Thoracic aorta (tissue), 2 donors: ENCODE measurements around the gene IER3. TPM values are rescaled to one million over a fixed set of nuclear protein-coding genes. Genes with fewer than 3 reads are reported as not detected.

Source experiments
- ATAC-seq: fragments of 150-250 bp; one replicate; pipeline ENCODE4 v1.8.0; 2017; ENCODE audit warnings: low read depth; ENCODE audit not compliant: insufficient number of reproducible peaks, low FRiP score
- DNase-seq: peaks from one replicate; pipeline ENCODE4 v3.0.0-alpha.2; 2020; ENCODE audit warnings: low spot score
- H3K27ac ChIP-seq, 2 donors: fragments of 200-600 bp; sonication (generic); 1 replicate in 1 of 2; 2 replicates in 1 of 2; pipeline ENCODE4 v1.5.1; 2016; ENCODE audit warnings: mild to moderate bottlenecking in 2 of 2, moderate library complexity in 2 of 2
- H3K27me3 ChIP-seq: fragments of 200-600 bp; sonication (generic); replicated peaks from 2 replicates; pipeline ENCODE4 v1.6.0; 2016; ENCODE audit warnings: mild to moderate bottlenecking; ENCODE audit not compliant: insufficient read depth
- H3K36me3 ChIP-seq: fragments of 200-600 bp; sonication (generic); one replicate; pipeline ENCODE4 v1.5.1; 2016
- H3K4me1 ChIP-seq, 2 donors: fragments of 200-600 bp; sonication (generic); 1 replicate in 1 of 2; 2 replicates in 1 of 2; pipeline versions ENCODE4 v1.5.1 to v1.6.0; 2016; ENCODE audit warnings: low read depth in 2 of 2, mild to moderate bottlenecking in 1 of 2; ENCODE audit not compliant: control insufficient read depth in 1 of 2
- H3K4me3 ChIP-seq: fragments of 200-600 bp; sonication (generic); 2 replicates; pipeline ENCODE4 v1.5.1; 2016; ENCODE audit warnings: mild to moderate bottlenecking
- H3K9me3 ChIP-seq: fragments of 200-600 bp; sonication (generic); 2 replicates; pipeline ENCODE4 v1.5.1; 2016
- total RNA-seq, 2 donors: library from RNA; depleted of rRNA; stranded (reverse); fragments of >200 nt; gene quantifications; one replicate each; pipeline versions ENCODE4 v1.1.0 to v1.2.3, GENCODE V29; 2016
- TF ChIP-seq, protein P1 (sequence below): fragments of 200-600 bp; sonication (generic); IDR thresholded peaks from one replicate; pipeline ENCODE4 v1.5.1; 2019; ENCODE audit warnings: antibody characterized with exemption

IER3 gene
- total RNA-seq, 2 donors from 2014 or later = 43.5 to 43.8 TPM

DNA sequence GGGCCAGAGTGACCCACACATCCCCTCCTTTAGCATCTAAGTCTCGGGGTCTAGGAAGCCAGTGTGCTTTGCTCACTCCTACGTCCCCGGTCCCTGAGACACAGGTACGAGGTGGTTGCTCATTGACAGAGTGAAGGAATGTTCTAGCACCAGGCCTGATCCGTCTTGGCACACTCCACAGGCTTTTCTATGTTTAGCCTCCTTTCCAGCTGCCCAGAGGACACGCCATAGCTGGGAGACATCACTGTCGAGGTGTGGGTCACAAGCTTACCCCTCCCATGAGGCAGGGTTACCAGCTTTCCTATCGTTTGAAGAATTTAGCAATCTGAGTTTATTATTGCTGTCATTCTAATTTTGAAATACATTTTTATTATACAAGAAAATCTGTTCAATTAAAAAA, 30.4 kb upstream of the IER3 start:
- DNase-seq (no peak), ATAC-seq (no peak)
- Histone ChIP-seq H3K27me3 (no peaks in the 10 kb centered on the region), H3K4me3 (no peak overlapping the region), H3K4me1 (peaks cover 17 to 23% of the 10 kb centered on the region in 2 donors), H3K27ac (no peak overlapping the region), H3K9me3 (no peaks in the 10 kb centered on the region), H3K36me3 (no peaks in the 10 kb centered on the region)
- TF ChIP-seq, protein P1, sequence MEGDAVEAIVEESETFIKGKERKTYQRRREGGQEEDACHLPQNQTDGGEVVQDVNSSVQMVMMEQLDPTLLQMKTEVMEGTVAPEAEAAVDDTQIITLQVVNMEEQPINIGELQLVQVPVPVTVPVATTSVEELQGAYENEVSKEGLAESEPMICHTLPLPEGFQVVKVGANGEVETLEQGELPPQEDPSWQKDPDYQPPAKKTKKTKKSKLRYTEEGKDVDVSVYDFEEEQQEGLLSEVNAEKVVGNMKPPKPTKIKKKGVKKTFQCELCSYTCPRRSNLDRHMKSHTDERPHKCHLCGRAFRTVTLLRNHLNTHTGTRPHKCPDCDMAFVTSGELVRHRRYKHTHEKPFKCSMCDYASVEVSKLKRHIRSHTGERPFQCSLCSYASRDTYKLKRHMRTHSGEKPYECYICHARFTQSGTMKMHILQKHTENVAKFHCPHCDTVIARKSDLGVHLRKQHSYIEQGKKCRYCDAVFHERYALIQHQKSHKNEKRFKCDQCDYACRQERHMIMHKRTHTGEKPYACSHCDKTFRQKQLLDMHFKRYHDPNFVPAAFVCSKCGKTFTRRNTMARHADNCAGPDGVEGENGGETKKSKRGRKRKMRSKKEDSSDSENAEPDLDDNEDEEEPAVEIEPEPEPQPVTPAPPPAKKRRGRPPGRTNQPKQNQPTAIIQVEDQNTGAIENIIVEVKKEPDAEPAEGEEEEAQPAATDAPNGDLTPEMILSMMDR = no peak

DNA sequence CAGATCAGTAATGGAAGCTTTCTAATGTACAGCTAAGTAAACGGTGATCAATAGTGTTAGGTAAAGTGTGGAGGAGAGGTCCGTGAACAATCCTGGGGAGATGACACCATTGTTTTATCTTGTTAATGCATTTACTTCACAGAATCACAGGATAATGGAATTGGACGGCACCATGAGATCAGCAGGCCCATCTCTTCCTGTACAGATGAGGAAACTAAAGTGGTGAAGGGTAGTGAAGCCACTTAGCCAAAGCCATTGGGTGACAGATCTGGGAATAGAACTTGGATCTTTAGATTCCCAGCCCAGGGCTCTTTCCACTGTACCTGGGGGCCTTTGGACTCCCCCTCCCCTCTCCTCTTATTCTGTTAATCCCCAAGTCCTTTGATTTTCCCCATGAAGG, 26.2 kb upstream of the IER3 start:
- DNase-seq (no peak), ATAC-seq (no peak)
- H3K4me1 ChIP-seq = peaks cover 8 to 18% of the 10 kb centered on the region in 2 donors
- no peaks in the 10 kb centered on the region for H3K9me3 ChIP-seq
- H3K4me3 ChIP-seq = no peak overlapping the region
- H3K36me3 ChIP-seq = no peaks in the 10 kb centered on the region
- H3K27ac ChIP-seq = peak overlapping the region in 1 of 2 donors; percentile 29
- TF ChIP-seq, protein P1 = no peak
- no peaks in the 10 kb centered on the region for H3K27me3 ChIP-seq

DNA sequence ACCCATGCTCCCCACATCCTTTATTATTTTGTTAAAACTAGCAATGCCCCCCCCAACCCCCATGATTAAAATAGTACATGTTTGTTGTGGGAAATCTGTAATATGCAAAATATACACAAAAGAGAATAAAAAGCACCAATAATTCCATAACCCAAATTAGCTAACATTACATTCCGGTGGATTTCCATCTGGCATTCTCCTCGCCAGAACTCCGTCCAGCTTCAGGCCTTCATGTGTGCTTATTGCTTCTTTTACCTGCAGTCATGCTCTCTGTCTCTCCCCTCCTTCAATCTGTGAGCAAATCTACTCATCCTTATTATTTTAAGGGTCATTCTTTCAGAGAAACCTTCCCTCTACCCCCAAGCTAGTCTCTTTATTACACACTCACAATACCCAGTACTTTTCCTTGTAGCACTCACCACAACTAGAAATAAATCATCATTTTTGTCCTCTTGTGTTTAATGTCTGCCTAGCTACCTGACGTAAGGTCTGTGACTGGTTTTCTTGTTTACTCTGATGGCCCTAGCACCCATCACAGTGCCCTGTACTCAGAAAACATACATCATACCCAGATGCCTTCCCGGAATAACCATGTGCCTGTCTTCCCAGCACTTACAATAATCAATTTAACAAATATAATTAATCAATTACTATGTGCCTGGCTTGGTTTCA, 25.6 kb upstream of the IER3 start:
- TF ChIP-seq, protein P1 = no peak
- H3K36me3 ChIP-seq = no peaks in the 10 kb centered on the region
- no peaks in the 10 kb centered on the region for H3K9me3 ChIP-seq
- H3K4me3 ChIP-seq = no peak overlapping the region
- ATAC-seq (no peak), DNase-seq (no peak)
- peaks cover 8 to 18% of the 10 kb centered on the region in 2 donors for H3K4me1 ChIP-seq
- H3K27me3 ChIP-seq = no peaks in the 10 kb centered on the region
- peak overlapping the region in 1 of 2 donors; percentile 29 for H3K27ac ChIP-seq

DNA sequence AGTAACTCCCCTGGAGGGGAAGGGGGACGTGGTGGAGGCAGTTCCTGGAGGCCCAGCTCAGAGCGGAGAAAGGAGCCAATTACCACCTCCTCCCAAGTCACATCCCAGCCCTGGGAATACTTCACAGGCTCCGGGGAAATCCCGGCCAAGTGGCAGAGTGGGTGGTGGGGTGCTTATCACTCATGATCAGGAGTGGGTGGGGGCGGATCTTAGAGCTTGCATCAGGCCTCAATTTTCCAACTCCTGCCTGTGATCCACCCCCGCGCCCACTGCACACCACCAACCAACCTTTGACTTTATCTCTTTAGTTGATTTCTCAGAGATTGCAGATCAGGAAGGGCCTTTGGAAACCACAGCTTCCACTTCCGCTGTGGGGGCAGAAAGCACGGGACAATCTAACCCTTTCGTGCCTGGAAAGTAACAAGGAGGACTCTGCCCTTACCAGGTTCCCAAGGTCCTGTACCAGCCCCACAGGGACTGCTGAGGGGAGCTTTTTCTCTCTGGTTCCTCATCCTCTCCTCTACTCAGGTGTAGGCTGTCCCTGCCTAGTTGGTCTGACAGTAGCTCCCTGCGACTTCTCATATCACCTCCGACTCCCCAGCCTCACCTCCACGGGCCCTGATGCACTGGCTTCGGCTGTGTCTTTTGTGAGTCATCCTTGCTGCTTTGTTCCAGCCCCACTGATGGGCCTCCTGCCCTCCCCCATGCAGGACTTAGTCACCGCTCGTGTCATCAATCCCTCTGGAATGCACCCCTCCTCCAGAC, 24.9 kb upstream of the IER3 start:
- Histone ChIP-seq H3K27ac (peak overlapping the region; percentile 5 to 6), H3K4me1 (peaks cover 8 to 19% of the 10 kb centered on the region in 2 donors), H3K9me3 (no peaks in the 10 kb centered on the region), H3K27me3 (no peaks in the 10 kb centered on the region), H3K4me3 (no peak overlapping the region), H3K36me3 (no peaks in the 10 kb centered on the region)
- DNase-seq (peak; percentile 65), ATAC-seq (peak; percentile 59)
- TF ChIP-seq, protein P1 = no peak

DNA sequence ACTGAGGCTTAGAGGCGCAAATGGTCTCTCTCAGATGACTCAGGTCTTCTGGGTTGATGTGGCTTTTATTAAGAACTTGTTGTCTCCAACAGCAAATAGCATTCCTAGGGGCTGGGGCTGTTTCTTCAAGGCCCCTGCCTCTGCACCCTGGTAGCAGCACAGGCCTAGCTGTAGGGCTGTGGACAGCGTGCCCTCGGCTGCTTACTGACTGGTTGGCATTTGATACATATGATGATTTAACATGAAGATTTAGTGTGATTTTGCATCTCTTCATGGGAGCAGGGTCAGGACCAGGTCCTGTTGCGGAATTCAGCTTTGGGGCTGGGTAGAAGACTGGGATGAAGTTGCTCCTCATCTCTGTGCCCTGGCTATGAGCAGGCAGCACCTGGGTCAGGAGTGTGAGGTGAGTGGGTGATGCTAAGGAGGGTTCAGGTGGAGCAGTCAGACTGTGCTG, 24.3 kb upstream of the IER3 start:
- H3K4me1 ChIP-seq = peaks cover 12 to 25% of the 10 kb centered on the region in 2 donors
- TF ChIP-seq, protein P1 = no peak
- no peaks in the 10 kb centered on the region for H3K9me3 ChIP-seq
- no peaks in the 10 kb centered on the region for H3K27me3 ChIP-seq
- DNase-seq (no peak), ATAC-seq (no peak)
- H3K4me3 ChIP-seq = no peak overlapping the region
- H3K27ac ChIP-seq = no peak overlapping the region
- H3K36me3 ChIP-seq = no peaks in the 10 kb centered on the region
